ENCODE data around the gene EPN1. TPM values are rescaled to one million over a fixed set of nuclear protein-coding genes. Genes with fewer than 3 reads are reported as not detected.

Gene EPN1
- total RNA-seq, 1 donor from 2014 or later = 87.6 TPM

DNA sequence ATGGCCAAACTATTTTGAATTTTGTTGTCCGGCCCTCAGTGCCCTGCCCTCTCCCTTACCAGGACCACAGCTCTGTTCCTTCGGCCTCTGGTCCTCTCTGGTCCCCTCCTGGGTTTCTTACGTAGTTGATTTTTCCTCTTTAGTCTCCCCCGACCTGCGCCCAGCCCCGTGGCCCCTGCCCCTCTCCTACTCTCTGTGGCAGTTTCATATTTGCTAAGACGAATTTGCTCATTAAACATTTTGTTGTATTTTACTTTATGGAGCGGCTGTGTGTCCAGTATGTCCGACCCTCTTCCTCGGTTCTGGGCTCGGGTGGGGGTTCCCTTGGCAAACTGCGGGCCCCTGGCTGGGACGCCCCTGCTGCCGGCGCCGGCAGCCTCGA lies 576 bp upstream of the EPN1 start:
- ATAC-seq = no peak
- intact Hi-C loops (cut with DNase I) = no loop called here
- DNase-seq (ENCODE audit: low spot score) = no peak

DNA sequence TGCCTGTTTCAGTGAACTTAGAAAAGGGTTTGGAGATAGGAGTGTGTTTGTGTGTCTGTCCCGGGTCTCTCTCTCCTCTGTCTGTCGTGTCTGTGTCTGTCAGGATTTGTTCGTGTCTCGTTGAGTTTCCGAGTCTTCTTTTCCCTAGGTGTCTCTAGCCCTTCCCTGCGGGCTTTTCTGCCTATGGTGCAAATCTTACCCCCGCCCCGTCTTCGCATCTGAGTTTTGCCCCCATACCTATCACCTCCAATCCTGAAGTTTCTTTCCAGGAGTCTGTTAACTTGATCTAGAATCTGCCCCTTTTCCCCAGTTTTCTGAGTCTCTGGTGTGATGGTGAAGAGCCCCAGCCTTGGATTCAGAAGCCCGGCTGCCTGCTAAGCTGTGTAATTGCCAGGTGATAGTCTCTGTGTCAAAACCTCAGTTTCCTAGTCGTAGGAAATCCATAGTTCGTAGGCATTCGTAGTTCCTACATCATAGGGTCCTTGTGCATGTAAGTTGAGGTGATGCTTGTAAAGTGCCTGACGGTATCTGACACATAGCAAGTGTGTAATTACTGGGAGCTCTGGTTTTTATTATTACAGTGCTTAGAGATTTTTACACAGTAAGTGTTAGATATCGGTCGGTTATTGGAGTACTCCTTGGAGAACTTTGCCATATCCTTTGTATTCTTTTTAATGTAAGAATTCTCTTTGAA lies 782 bp downstream of the EPN1 start:
- DNase-seq (ENCODE audit: low spot score) (no peak), ATAC-seq (no peak)
- intact Hi-C loops (cut with DNase I) = no loop called here

DNA sequence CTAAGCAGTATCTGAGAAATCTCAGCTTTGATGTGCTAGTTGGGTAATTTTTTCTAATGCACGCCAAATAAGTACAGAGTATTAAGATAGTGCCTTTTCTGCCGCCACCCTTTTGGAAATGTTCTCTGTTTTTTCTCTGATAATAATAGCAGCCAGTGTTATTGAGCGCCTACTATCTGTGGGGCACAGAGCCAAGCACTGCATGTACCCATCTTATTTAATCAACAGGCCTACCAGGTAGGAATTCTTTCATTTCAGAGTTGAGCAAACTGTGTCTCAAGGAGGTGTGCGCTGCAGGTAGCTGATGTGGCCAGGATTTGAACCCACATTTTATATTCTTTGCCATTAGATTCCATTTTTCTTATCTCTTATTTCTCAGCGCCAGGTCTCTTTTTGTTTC lies 1.4 kb downstream of the EPN1 start:
- DNase-seq (ENCODE audit: low spot score) (no peak), ATAC-seq (no peak)
- intact Hi-C loops (cut with DNase I) = no loop called here

- intact Hi-C loops (cut with DNase I) = no loop called here
- ATAC-seq (no peak), DNase-seq (ENCODE audit: low spot score) (no peak)
Observed at GRCh38 chr19:55676889-55677505, 2.0 kb downstream of the EPN1 start.

GRCh38 chr19:55677572-55678028 lies 2.6 kb downstream of the EPN1 start:
- DNase-seq (ENCODE audit: low spot score) (no peak), ATAC-seq (no peak)
- intact Hi-C loops (cut with DNase I) = no loop called here

GRCh38 chr19:55678121-55678671 lies 3.2 kb downstream of the EPN1 start:
- intact Hi-C loops (cut with DNase I) = no loop called here
- peak; percentile 47 for ATAC-seq
- DNase-seq (ENCODE audit: low spot score) = no peak

DNA sequence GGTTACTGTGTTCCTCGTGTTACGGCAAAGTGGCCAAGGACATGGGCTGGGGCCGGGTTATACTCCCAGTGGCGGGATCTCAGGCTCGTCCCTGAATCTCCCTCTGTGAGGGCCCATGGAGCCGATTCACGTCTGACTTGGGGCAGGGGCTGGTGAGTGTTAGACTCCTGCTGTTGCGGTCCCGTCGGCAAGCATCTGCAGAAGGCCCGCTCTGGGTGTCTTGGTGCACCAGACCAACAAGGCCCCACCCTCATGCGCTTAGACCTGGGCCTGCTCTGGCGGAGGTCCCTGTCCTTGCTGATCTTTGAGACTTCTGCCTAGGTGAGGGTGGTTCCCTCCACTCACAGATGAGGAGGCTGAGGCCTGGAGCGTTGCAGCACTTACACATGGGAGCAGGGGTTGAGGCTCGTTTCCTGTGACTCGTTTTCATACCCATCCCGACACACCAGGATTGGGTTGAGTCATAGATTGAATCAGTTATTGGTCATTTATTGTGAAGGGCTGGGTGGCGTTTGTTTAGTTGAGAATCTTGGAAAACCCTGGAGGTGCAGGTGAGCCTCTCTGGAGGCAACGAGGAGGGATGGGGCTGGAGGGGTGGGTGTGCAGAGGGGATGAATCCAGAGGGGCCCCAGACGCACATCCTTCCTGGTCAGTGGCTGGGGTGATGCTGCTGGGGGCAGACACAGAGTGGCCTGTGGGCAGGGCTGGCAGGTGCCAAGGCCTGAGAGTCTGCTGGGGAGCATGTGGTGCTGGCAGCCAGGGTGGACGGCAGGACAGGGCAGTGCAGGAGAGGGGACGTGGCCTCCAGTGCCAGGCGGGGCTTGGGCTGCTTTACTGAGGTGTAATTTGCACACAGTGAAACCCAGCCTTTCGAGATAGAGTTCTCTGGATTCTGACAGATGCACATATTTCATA lies 4.6 kb downstream of the EPN1 start:
- intact Hi-C loops (cut with DNase I) = no loop called here
- no peak for ATAC-seq
- DNase-seq (ENCODE audit: low spot score) = no peak

GRCh38 chr19:55680339-55681130 lies 5.5 kb downstream of the EPN1 start:
- ATAC-seq (no peak), DNase-seq (ENCODE audit: low spot score) (no peak)
- intact Hi-C loops (cut with DNase I) = no loop called here

DNA sequence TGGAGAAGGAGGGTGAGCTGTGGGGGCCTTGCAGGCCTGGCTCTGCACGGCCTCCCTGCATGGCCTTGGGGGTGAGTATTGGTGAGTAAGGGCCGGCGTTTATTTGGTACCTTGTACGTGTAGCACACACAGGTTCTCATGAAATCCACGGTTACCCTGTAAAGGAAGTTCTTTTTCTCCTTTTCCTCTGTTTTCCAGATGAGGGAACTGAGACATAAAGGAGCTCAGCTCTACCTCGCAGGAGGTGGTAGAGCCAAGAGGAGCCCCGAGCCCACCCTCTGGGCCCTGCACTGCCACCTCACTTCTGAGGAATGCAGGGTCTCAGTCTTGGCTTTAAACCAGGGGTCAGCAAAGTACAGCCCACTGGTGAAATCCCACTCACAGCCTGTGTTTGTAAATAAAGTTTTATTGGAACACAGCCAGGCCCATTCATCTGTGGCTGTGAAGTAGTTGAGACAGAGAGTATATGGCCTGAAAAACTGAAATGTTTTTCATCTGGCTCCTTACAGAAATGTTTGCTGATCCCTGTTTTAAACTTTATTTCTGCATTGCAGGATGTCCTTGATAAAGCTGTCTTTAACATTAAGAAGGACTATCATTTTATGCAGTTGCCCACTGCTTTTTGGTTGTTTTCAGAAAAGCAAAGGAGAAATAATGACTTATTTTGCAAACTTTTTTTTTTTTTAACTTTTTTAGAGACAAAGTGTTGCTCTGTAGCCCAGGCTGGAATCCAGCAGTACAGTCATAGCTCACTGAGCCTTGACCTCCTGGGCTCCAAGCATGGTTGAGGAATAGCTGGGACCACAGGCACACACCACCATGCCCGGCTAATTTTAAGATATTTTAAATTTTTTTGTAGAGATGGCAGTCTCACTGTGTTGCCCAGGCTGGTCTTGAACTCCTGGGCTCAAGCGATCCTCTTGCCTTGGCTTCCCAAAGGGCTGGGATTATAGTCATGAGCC lies 6.4 kb downstream of the EPN1 start:
- DNase-seq (ENCODE audit: low spot score) (no peak), ATAC-seq (no peak)
- intact Hi-C loops (cut with DNase I) = no loop called here

- DNase-seq (ENCODE audit: low spot score) (no peak), ATAC-seq (no peak)
- intact Hi-C loops (cut with DNase I) = no loop called here
Observed at GRCh38 chr19:55683449-55684261, 8.6 kb downstream of the EPN1 start.

DNA sequence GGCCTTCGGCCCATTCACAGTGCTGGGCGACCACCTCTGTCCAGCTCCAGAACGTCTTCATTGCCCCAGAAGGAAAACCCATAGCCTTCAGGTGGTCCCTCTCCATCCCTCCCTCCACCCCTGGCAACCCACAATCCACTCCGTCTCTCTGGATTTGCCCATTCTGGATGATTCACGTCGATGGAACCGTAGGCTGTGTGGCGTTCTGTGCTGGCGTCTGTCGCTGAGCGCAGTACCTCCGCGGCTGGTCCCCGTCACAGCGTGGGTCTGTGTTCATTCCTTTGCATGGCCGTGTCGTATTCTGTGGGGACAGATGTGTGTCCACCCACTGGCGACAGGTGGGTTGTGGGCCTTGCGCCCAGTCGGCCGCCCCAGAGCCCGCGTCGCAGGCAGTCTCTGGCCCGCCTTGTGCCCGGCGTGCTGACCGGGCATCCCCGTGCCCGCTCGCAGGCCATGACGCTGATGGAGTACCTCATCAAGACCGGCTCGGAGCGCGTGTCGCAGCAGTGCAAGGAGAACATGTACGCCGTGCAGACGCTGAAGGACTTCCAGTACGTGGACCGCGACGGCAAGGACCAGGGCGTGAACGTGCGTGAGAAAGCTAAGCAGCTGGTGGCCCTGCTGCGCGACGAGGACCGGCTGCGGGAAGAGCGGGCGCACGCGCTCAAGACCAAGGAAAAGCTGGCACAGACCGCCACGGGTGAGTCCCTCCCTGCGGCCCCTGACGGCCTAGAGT lies 10.1 kb downstream of the EPN1 start:
- ATAC-seq = no peak
- intact Hi-C loops (cut with DNase I) = no loop called here
- no peak for DNase-seq (ENCODE audit: low spot score)

DNA sequence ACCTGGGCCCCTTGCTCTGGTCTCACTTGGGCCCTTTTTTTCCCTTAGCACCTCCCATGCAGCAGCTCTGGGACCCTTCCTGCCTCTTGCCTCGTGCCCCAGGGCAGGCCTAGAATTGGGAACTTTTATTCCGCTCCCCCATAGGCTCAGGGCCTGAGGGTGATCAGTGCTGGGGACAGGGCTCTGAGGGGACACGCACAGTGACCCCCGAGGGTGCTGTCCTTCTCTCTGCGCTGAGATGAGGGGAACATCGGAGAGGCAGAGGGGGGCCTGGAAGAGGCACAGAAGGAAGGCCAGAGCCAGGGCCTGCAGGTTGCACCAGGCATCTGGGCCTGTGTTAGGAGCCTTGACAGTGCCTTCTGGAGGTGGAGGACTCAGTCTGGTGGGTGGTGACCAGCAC lies 10.8 kb downstream of the EPN1 start:
- ATAC-seq = no peak
- intact Hi-C loops (cut with DNase I) = no loop called here
- DNase-seq (ENCODE audit: low spot score) = no peak

DNA sequence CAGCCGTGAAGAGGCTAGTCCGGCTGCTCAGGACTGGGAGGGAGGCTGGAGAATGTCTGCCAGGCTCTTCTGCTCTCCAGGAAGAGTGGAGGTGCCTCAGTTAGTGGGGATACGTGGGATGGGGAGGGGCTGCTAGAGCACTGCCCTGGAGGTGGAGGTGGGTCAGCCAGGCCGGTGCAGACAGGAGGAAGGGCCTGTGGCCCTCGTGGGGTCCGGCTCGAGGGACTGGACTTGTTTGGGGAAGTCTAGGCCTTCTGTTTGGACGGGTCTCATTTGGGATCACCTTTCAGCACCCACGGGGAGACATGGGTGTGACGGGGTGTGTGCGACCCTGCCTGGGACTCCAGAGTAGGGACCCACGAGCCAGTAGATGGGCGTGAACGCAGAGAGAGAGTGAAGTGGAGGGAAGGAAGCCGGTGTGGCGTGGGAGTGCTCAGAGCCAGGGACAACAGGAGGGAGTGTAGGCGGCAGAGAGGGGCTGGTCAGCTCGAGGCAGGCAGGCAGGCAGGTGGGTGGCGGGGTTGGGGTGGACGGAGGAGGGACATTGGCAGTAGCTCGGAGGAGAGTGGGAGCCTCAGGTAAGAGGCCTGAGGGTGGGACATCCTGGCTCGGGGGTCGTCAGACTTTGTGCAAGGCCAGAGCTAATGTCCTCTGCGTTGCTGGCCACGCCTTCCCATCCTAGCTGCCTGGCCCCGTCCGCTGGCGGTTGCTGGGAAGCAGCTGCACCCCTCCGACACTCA lies 11.5 kb downstream of the EPN1 start:
- no peak for DNase-seq (ENCODE audit: low spot score)
- ATAC-seq = no peak
- intact Hi-C loops (cut with DNase I) = no loop called here

DNA sequence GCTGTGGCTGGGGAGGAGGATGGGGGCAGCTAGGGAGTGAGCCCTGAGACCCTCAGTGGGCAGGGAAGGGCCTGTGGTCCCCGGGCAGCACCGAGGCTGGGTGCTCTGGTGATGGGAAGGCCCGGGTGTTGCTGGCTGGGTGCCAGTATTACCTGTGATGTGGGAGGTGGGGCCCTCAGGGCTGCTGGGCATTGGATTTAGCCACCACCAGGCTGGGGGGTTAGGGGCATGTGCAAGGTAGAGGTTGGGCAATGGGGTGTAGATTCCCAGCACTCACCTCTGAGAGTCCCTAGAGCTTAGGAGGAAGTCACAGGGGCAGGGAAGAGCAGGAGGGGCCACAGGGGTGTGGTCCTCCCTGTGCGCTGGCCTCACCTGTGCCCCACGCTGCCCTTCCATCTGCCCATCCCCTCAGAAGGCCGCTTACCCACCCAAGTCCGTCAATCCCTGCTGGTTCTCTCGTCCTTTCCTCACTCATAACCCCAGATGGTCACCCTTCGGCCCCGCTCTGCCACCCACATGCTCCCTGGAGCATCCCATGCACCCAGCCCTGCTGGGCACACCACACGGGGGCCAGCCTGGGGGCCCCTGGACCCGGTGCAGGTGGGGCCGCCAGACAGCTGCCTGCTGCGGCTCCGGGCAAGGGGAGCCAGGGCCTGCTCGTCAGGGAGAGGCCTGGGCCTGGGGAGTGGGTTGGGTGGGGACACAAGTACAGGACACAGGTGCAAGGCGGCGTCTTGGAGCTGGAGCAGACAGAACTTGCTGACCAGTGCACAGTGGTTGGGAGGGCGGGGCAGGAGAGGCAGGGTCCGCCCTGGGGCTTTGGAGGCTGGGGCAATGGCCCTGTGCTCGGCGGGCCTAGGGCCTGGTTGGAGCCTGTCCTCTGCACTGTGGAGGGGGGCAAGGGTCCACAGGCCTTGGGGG lies 12.5 kb downstream of the EPN1 start:
- ATAC-seq (no peak), DNase-seq (ENCODE audit: low spot score) (no peak)
- intact Hi-C loops (cut with DNase I) = no loop called here

Data from sciatic nerve (tissue), 2 donors.